Stimulated activated CD8-positive, alpha-beta memory T cell treated with anti-CD3 and anti-CD28 coated beads, Interleukin-15, amount 100 ng/mL, for 48 hours (primary cell): ENCODE data around the gene ETF1.

ENCODE experiments used
- DNase-seq, 2 donors: peaks; one replicate each; pipeline ENCODE4 v3.0.0-alpha.2; 2020; ENCODE audit warnings: low read depth in 2 of 2

Gene ETF1

GRCh38 chr5:138563340-138564118 is 20.5 kb upstream of the ETF1 start:
- no peak for DNase-seq

GRCh38 chr5:138560971-138561370 is 17.9 kb upstream of the ETF1 start:
- DNase-seq = no peak

DNA sequence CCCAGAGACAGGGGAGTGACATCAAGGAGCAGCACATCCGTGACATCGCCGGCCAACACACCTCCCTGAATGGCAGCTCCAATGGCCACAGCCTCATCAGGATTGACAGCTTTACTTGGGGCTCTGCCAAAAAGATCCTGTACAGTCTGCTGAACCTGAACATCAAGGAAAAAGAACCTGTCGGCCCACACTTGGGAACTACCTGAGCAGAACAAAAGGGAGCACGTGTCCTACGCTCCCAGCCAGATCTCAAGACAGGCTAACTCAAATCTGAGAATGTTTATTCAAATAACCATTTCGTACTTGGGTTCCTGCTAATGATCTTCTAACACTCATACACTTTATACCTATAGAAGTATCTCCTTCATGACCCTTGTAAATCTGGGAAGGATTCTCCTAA is 16.9 kb upstream of the ETF1 start:
- no peak for DNase-seq

- no peak for DNase-seq
Observed at GRCh38 chr5:138557677-138558076, 14.6 kb upstream of the ETF1 start.

DNA sequence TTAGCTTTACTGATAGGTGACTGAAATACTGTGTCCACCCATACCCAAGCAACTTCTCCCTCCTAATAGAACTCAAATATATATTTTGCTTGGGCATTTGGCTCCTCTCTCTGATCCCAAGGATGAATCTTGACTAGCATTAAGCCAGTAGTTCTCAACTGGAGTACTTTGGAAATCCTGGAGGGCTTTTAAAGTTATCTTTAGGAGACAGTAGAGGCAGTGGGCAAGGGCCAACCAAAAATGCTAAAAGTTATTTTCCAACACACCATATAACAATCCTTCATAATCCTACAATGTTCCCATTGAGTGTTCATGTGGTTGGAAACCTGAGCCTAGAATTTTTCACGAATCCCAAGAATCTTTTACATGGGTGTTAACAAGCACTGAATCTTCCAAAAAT is 11.1 kb upstream of the ETF1 start:
- no peak for DNase-seq

DNA sequence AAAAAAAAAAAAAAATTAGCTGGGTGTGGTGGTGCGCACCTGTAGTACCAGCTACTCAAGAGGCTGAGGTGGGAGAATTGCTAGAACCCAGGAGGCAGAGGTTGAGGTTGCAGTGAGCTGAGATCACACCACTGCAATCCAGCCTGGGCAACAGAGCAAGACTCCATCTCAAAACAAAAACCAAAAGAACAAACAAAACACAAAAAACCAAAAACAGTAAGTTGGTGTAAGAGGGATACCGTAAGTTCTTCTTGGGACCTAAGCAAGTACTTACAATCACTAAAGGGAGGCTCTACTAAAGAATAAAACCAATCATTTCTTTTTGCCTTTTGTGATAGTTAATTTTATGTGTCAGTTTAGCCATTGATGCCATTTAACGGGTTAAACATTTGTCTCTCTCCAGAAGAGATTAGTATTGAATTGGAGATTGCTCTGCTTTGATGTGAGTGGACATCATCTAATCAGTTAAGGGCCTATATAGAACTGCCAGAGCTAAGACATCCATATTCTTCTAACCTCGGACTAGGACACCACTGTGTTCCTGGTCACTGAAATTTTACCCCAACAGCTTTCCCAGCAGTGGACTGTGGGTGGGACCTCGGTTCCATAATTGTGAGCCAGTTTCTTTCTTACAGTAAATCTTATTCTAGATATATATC is 10.5 kb upstream of the ETF1 start:
- DNase-seq = no peak

- no peak for DNase-seq
Observed at GRCh38 chr5:138552657-138553056, 9.6 kb upstream of the ETF1 start.

- no peak for DNase-seq
Observed at GRCh38 chr5:138549414-138549813, 6.4 kb upstream of the ETF1 start.

DNA sequence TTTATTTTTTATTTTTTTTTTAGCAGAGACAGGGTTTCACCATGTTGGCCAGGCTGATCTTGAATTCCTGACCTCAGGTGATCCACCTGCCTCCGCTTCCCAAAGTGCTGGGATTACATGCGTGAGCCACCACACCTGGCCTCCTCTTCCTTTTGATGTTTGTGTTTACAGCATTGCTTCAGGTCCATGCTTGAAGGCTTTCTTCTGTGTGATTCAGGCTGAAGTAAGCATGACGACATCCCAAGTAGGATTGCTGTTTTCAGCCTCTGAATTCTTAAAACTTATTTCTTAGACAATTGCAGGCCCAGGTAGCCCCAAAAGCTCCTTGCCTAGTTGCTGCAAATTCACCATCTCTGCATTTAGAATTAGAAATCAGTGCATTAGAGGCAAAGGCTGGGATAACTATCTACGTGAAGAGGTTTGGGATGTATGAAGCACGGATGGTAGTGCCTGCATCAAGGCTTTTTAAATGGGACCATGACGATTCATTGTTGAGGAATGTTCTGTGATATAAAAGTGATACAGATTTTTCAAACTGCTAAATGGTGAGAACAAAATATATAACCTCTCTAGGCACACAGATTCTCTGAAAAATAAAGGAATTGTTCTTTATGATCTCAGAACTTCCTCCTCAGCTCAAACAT is 3.0 kb upstream of the ETF1 start:
- DNase-seq = no peak

DNA sequence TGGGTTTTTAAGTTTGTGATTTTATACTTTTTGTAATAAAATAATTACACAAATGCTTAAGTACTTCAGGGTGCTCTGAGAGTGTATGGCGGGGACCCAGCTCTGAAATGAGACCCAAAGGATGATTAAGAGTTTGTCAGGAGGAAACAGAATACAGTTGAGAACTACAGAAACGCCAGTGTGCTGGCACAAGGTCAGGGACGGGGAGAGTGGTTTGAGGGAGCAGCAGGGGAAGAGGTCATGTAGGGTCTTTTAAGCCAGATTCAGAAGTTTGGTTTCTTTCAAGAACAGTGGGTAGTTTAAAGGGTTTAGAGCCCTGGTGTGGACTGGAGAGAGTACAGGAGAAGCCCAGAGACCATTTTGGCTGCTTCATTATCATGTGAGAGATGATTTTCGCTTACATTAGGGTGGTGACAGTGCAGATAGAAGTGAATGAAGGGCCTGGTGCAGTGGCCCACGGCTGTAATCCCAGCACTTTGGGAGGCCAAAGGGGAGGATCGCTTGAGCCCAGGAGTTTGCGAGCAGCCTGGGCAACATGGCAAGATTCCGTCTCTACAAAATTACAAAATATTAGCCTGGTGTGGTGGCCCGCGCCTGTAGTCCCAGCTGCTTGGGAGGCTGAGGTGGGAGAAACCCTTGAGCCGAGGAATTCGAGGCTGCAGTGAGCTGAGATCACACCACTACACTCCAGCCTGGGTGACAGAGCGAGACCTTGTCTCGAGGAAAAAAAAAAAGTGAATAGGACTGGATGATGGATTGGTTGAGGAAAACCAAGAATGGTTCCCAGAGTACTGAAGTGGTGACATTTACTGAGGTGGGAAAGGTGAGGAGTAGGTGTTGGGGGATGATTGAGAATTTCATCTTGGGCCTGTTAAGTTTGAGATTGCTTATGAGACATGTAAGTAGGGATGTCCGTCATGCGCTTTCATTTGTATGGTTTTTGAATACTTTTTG is 1.4 kb upstream of the ETF1 start:
- no peak for DNase-seq

DNA sequence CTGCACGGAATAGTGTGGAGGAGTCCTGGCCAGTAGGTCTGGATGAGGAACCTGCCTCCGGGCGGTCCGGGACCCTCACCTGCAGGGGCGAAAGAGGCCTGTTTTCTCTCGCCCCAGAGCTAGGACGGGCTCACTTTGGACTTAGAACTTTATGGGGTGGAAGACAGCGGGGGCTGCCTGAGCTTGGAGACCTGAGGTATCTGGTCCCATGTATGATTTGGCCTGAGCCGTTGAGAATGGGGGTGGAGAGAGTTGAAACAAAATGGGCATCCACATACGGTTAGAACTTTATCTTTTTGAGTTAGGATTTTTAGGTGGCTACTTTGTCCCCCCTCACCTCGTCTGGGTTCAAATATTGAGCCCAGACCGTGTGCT is 681 bp upstream of the ETF1 start:
- DNase-seq = no peak

DNA sequence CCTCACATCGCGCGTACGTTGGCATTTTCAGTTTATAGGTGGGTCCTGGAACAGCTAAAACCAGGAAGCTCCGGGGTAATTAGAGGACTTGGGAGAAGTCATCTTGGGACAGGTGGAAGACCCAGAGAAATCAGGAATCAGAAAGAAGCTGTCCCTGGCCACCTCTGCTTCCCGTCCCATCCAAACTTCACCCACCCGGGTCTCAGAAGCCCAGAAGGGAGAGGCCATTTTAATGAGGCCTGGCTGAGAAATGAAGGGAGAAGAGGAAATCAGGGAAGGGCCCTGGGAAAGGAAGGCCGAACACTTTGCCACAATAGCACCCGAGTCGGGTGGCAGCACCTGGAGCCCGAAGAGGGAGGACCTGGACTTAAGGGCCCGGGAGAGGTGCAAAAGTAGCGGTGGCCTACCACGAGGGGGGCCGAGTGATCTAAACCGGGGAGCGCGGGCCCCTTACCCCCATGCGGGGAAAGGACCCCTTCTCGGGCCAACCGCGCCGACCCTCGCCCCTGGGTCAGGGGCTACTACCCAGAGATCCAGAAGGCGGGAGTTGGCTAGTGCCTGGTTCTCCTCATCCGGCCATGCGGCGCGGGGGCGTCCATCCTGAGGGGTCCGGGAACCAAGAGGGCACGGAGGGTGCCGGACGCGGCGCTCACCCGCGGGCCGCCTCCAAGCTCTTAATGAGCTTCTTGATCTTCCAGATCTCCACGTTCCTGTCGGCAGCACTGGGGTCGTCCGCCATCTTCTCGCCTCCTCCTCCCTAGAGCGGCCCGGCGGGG is 668 bp downstream of the ETF1 start:
- DNase-seq = no peak

DNA sequence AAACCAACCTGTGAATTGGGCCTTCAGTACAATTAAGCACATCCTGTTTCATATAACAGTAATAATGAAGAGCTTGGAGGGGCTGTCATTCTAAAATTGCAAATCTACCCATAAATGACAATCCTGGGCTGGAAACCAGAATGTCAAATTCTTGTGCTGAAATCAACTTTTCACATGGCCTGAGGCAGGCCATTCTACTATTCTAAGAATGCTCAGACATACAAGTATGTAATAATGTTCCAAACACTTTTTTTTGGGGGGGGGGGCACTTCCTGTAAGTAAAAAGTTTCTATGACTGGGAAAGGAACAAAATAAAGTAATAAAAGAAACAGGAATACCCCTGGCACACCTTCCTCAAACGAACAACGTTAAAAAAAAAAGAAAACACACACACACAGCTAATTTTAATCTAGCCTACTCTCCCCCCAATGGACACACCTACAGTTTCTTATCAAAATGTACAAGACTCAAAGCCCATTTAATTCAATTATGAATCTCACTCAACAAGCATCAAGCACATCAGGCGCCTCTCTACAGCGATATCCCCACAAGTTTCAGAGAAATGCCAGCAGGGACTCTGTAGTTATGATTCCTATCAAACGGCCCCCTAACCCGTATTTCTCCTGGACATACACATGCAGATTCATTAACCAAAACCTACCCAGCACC is 1.4 kb downstream of the ETF1 start:
- no peak for DNase-seq

- DNase-seq = no peak
Observed at GRCh38 chr5:138539791-138540190, 3.2 kb downstream of the ETF1 start.

GRCh38 chr5:138538943-138539627 is 4.0 kb downstream of the ETF1 start:
- DNase-seq = no peak

DNA sequence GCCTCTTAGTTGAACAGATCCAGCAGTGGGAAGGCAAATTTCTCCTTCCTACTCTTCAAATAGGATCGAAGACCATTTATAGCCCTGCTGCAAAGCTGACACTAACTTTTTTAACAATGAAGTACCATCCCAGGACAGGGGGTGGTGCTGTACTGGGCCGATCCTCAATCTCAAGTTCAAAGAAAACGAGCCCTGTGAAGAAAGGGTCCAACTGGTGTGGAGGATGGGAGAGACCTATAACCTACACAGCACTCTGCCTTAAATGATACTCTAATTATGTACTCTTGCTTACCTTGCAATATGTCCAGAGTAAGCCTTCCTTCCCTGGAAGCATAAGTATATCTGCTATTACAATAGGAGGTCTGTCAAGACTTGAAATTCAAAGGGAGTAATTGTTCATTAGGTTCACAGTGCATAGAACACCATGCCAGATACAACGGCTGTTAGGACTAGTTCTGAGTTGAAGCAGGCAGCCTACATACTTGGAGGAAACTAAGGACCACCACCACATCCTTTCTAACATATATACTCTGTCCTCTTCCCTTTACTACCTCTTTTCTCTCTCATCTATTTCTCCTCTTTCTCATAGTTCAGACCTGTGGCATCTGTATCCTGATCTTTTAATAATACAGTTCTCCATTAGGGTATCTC is 6.2 kb downstream of the ETF1 start:
- no peak for DNase-seq

DNA sequence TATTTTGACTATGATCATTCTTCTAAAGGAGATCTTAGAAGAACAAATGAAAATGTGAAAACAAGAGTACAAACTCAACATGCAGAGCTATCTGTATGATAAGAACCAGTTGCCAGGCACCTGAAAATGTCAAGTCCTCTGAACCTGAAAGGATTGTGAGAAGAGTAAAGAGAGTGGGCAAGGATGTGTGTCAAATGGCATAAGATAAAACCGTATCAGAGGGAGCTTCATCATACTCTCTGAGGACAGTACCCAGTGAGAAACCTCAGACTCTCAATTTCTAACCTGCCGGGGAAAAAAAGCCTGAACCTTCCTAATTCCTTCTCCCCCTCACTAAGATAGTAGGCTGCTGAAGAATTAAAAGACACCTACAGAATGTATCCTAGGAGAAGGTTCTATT is 6.8 kb downstream of the ETF1 start:
- DNase-seq = no peak

- no peak for DNase-seq
Observed at GRCh38 chr5:138533973-138534941, 8.8 kb downstream of the ETF1 start.
